Measurements from ENCODE around the gene CNN3. TPM values are rescaled to one million over a fixed set of nuclear protein-coding genes. Genes with fewer than 3 reads are reported as not detected.

Gene CNN3
- total RNA-seq, 6 experiments from 2014 or later = 90.5 to 125 (median 99.3) TPM

DNA sequence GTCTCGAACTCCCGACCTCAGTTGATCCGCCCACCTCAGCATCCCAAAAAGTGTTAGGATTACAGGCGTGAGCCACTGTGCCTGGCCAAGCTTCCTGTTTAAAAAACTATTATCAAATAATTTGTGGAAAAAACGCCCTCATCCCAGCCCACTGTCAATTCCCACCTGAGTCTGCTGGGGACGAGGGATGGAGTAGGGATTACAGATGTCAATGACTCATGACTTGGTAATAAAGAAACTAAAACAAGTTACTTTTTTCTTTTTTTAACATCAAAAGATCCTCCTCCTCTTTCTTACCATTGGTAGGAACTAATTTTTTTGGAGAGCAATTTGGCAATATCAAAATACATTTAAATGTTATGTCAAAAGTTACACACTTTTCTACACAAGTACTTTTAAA is 9.7 kb downstream of the CNN3 start:
- Histone ChIP-seq H3K9me3 (no peaks in the 10 kb centered on the region), H3K36me3 (no peaks in the 10 kb centered on the region), H3K27me3 (no peaks in the 10 kb centered on the region), H3K4me1 (peaks cover 0 to 49% (median 0%) of the 10 kb centered on the region in 4 donors), H3K27ac (no peak overlapping the region), H3K4me3 (no peak overlapping the region)
- DNase-seq (no peak), ATAC-seq (no peak)
- TF ChIP-seq CTCF (IDR thresholded peaks at IDR 0.05) (no peak), POLR2A (IDR thresholded peaks at IDR 0.05) (no peak)
- intact Hi-C loops (cut with DNase I) = no loop called here
- WGBS (ENCODE audit: insufficient coverage, low coverage, low lambda C conversion rate, missing lambda C conversion rate) = 77% methylated on average over 6 of the region's 6 CpGs

GRCh38 chr1:94912263-94913184 is 14.4 kb downstream of the CNN3 start:
- Histone ChIP-seq H3K9me3 (no peaks in the 10 kb centered on the region), H3K27me3 (no peaks in the 10 kb centered on the region), H3K4me3 (no peak overlapping the region), H3K27ac (no peak overlapping the region), H3K4me1 (peaks cover 0 to 30% (median 3%) of the 10 kb centered on the region in 4 donors), H3K36me3 (no peaks in the 10 kb centered on the region)
- TF ChIP-seq POLR2A (IDR thresholded peaks at IDR 0.05) (no peak), CTCF (IDR thresholded peaks at IDR 0.05) (no peak)
- DNase-seq = no peak
- 49% methylated on average over 7 of the region's 9 CpGs for WGBS (ENCODE audit: insufficient coverage, low coverage, low lambda C conversion rate, missing lambda C conversion rate)
- intact Hi-C loops (cut with DNase I) = no loop called here
- ATAC-seq = peak; percentile 17 to 45 (median 32)

- intact Hi-C loops (cut with DNase I) = no loop called here
- Histone ChIP-seq H3K4me1 (peaks cover 0 to 30% (median 3%) of the 10 kb centered on the region in 4 donors), H3K27me3 (no peaks in the 10 kb centered on the region), H3K36me3 (no peaks in the 10 kb centered on the region), H3K9me3 (no peaks in the 10 kb centered on the region), H3K4me3 (no peak overlapping the region), H3K27ac (no peak overlapping the region)
- 88% methylated on average over 6 of the region's 6 CpGs for WGBS (ENCODE audit: insufficient coverage, low coverage, low lambda C conversion rate, missing lambda C conversion rate)
- DNase-seq = no peak
- TF ChIP-seq CTCF (IDR thresholded peaks at IDR 0.05) (no peak), POLR2A (IDR thresholded peaks at IDR 0.05) (no peak)
- ATAC-seq = no peak
Observed at GRCh38 chr1:94909486-94909885, 17.4 kb downstream of the CNN3 start.

DNA sequence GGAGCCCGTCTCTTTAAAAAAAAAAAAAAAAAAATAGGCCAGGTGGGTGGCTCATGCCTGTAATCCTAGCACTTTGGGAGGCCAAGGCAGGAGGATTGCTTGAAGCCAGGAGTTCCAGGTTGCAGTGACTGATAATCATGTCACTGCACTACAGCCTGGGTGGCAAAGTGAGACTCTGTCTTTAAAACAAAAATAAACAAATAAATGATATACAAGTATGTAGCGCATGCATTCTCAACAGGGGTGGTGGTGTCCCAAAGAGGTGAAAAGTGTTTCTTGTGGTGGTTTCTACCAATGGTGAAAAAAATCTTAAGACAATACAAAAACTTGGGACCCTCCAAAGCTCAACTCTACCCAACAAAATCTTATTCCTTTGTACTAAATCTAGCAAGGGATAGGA is 17.9 kb downstream of the CNN3 start:
- no peak overlapping the region for H3K4me3 ChIP-seq
- H3K27ac ChIP-seq = no peak overlapping the region
- no peaks in the 10 kb centered on the region for H3K27me3 ChIP-seq
- H3K4me1 ChIP-seq = peaks cover 0 to 27% (median 3%) of the 10 kb centered on the region in 4 donors
- no peaks in the 10 kb centered on the region for H3K36me3 ChIP-seq
- TF ChIP-seq POLR2A (IDR thresholded peaks at IDR 0.05) (no peak), CTCF (IDR thresholded peaks at IDR 0.05) (no peak)
- no peaks in the 10 kb centered on the region for H3K9me3 ChIP-seq
- ATAC-seq = no peak
- intact Hi-C loops (cut with DNase I) = no loop called here
- 90% methylated on average over 2 of the region's 2 CpGs for WGBS (ENCODE audit: insufficient coverage, low coverage, low lambda C conversion rate, missing lambda C conversion rate)
- DNase-seq = no peak

Measured in right lobe of liver (tissue), 6 donors.